Osteocyte (in vitro differentiated cells): ENCODE measurements around the gene GBGT1. TPM values are rescaled to one million over a fixed set of nuclear protein-coding genes. Genes with fewer than 3 reads are reported as not detected.

Experiments
- DNase-seq: peaks from one replicate; pipeline ENCODE4 v3.0.0; 2021; ENCODE audit warnings: mixed read lengths; ENCODE audit not compliant: unreplicated experiment; ENCODE audit errors: extremely low spot score
- H3K27ac Mint-ChIP-seq: one replicate; pipeline ENCODE4 v1.8.0; 2021; ENCODE audit warnings: mild to moderate bottlenecking, mixed read lengths; ENCODE audit not compliant: unreplicated experiment
- H3K27me3 Mint-ChIP-seq: one replicate; pipeline ENCODE4 v1.8.0; 2021; ENCODE audit warnings: mixed read lengths; ENCODE audit not compliant: unreplicated experiment
- H3K36me3 Mint-ChIP-seq: one replicate; pipeline ENCODE4 v1.8.0; 2021; ENCODE audit warnings: mixed read lengths; ENCODE audit not compliant: unreplicated experiment
- H3K4me1 Mint-ChIP-seq: one replicate; pipeline ENCODE4 v1.8.0; 2021; ENCODE audit warnings: mixed read lengths; ENCODE audit not compliant: unreplicated experiment
- H3K4me3 Mint-ChIP-seq: one replicate; pipeline ENCODE4 v1.8.0; 2021; ENCODE audit warnings: mild to moderate bottlenecking, moderate library complexity, mixed read lengths; ENCODE audit not compliant: unreplicated experiment
- H3K9me3 Mint-ChIP-seq: one replicate; pipeline ENCODE4 v1.8.0; 2021; ENCODE audit warnings: mixed read lengths; ENCODE audit not compliant: unreplicated experiment
- CTCF ChIP-seq: fragments of 200-600 bp; sonication (generic); IDR thresholded peaks from 2 replicates; pipeline ENCODE4 v1.5.0; 2021; ENCODE audit warnings: antibody characterized with exemption, mild to moderate bottlenecking, moderate library complexity
- total RNA-seq: library from RNA; stranded (reverse); gene quantifications from 2 replicates; pipeline ENCODE4 v1.2.1, GENCODE V29; 2021

The GBGT1 gene
- total RNA-seq, 1 donor from 2014 or later: 4.1 TPM

GRCh38 chr9:133115604-133116345, 47.9 kb downstream of the GBGT1 start:
- Mint-ChIP-seq H3K9me3 (no peaks in the 10 kb centered on the region), H3K27ac (peak overlapping the region; percentile 57), H3K36me3 (no peaks in the 10 kb centered on the region), H3K4me1 (peaks cover 71% of the 10 kb centered on the region), H3K4me3 (no peak overlapping the region), H3K27me3 (no peaks in the 10 kb centered on the region)
- TF ChIP-seq CTCF: no peak
- no peak for DNase-seq

- H3K4me1 Mint-ChIP-seq: peaks cover 65% of the 10 kb centered on the region
- no peak for TF ChIP-seq CTCF
- peak overlapping the region; percentile 88 for H3K27ac Mint-ChIP-seq
- H3K36me3 Mint-ChIP-seq: peaks cover 1% of the 10 kb centered on the region
- no peak for DNase-seq
- no peaks in the 10 kb centered on the region for H3K27me3 Mint-ChIP-seq
- no peak overlapping the region for H3K4me3 Mint-ChIP-seq
- no peaks in the 10 kb centered on the region for H3K9me3 Mint-ChIP-seq
These were observed 48.7 kb downstream of the GBGT1 start for GRCh38 chr9:133114886-133115603.

- DNase-seq: peak; percentile 90
- peaks cover 9% of the 10 kb centered on the region for H3K36me3 Mint-ChIP-seq
- H3K27ac Mint-ChIP-seq: peak overlapping the region; percentile 88
- no peaks in the 10 kb centered on the region for H3K9me3 Mint-ChIP-seq
- TF ChIP-seq CTCF: no peak
- H3K27me3 Mint-ChIP-seq: no peaks in the 10 kb centered on the region
- peak overlapping the region; percentile 26 for H3K4me3 Mint-ChIP-seq
- peaks cover 56% of the 10 kb centered on the region for H3K4me1 Mint-ChIP-seq
These were observed 49.5 kb downstream of the GBGT1 start for GRCh38 chr9:133113949-133114885.

GRCh38 chr9:133113163-133113948, 50.4 kb downstream of the GBGT1 start:
- Mint-ChIP-seq H3K4me3 (peak overlapping the region; percentile 26), H3K9me3 (no peaks in the 10 kb centered on the region), H3K27ac (peak overlapping the region; percentile 88), H3K27me3 (no peaks in the 10 kb centered on the region), H3K4me1 (peaks cover 48% of the 10 kb centered on the region), H3K36me3 (peaks cover 10% of the 10 kb centered on the region)
- TF ChIP-seq CTCF: no peak
- no peak for DNase-seq
